ENCODE results near the gene MAPKAPK5.

DNA sequence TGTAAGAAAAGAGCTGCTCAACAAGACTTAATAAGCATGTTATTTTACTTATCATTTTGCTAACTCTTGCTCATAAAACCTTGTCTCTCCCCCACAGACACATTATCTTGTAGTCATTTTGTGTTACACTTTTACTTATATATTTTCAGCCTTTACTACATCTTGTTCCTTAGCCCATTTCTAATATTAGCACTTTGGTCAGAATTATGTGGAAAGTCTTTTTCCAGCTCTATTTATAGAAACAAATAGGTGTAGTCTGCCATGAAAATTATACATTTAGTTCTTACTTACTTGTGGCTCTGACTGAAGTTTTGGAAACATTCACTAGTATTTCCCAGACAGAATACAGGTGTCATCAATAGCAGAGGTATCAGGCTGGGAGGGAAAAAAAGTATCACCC lies 94.8 kb downstream of the MAPKAPK5 start:
- TF ChIP-seq, protein P1, sequence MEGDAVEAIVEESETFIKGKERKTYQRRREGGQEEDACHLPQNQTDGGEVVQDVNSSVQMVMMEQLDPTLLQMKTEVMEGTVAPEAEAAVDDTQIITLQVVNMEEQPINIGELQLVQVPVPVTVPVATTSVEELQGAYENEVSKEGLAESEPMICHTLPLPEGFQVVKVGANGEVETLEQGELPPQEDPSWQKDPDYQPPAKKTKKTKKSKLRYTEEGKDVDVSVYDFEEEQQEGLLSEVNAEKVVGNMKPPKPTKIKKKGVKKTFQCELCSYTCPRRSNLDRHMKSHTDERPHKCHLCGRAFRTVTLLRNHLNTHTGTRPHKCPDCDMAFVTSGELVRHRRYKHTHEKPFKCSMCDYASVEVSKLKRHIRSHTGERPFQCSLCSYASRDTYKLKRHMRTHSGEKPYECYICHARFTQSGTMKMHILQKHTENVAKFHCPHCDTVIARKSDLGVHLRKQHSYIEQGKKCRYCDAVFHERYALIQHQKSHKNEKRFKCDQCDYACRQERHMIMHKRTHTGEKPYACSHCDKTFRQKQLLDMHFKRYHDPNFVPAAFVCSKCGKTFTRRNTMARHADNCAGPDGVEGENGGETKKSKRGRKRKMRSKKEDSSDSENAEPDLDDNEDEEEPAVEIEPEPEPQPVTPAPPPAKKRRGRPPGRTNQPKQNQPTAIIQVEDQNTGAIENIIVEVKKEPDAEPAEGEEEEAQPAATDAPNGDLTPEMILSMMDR (IDR thresholded peaks at IDR 0.05; ENCODE audit: low read depth, low read length, missing input control) = no peak
- TF ChIP-seq EGR1 (IDR thresholded peaks at IDR 0.05; ENCODE audit: low read depth in 2 of 2) (no peak), YY1 (IDR thresholded peaks at IDR 0.05) (no peak), SP1 (IDR thresholded peaks at IDR 0.05) (no peak), NR2F2 (IDR thresholded peaks at IDR 0.05) (no peak)
- TF ChIP-seq, protein P2, sequence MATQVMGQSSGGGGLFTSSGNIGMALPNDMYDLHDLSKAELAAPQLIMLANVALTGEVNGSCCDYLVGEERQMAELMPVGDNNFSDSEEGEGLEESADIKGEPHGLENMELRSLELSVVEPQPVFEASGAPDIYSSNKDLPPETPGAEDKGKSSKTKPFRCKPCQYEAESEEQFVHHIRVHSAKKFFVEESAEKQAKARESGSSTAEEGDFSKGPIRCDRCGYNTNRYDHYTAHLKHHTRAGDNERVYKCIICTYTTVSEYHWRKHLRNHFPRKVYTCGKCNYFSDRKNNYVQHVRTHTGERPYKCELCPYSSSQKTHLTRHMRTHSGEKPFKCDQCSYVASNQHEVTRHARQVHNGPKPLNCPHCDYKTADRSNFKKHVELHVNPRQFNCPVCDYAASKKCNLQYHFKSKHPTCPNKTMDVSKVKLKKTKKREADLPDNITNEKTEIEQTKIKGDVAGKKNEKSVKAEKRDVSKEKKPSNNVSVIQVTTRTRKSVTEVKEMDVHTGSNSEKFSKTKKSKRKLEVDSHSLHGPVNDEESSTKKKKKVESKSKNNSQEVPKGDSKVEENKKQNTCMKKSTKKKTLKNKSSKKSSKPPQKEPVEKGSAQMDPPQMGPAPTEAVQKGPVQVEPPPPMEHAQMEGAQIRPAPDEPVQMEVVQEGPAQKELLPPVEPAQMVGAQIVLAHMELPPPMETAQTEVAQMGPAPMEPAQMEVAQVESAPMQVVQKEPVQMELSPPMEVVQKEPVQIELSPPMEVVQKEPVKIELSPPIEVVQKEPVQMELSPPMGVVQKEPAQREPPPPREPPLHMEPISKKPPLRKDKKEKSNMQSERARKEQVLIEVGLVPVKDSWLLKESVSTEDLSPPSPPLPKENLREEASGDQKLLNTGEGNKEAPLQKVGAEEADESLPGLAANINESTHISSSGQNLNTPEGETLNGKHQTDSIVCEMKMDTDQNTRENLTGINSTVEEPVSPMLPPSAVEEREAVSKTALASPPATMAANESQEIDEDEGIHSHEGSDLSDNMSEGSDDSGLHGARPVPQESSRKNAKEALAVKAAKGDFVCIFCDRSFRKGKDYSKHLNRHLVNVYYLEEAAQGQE (IDR thresholded peaks at IDR 0.05) = no peak
- TF ChIP-seq, protein P3, sequence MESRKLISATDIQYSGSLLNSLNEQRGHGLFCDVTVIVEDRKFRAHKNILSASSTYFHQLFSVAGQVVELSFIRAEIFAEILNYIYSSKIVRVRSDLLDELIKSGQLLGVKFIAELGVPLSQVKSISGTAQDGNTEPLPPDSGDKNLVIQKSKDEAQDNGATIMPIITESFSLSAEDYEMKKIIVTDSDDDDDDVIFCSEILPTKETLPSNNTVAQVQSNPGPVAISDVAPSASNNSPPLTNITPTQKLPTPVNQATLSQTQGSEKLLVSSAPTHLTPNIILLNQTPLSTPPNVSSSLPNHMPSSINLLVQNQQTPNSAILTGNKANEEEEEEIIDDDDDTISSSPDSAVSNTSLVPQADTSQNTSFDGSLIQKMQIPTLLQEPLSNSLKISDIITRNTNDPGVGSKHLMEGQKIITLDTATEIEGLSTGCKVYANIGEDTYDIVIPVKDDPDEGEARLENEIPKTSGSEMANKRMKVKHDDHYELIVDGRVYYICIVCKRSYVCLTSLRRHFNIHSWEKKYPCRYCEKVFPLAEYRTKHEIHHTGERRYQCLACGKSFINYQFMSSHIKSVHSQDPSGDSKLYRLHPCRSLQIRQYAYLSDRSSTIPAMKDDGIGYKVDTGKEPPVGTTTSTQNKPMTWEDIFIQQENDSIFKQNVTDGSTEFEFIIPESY (IDR thresholded peaks at IDR 0.05) = no peak
- TF ChIP-seq, protein P4, sequence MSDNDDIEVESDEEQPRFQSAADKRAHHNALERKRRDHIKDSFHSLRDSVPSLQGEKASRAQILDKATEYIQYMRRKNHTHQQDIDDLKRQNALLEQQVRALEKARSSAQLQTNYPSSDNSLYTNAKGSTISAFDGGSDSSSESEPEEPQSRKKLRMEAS (IDR thresholded peaks at IDR 0.05) = no peak
